ENCODE results near the gene STARD3.

Gene STARD3

GRCh38 chr17:39604911-39605491 lies 31.9 kb upstream of the STARD3 start:
- DNase-seq, result no peak

GRCh38 chr17:39605492-39606433 lies 31.2 kb upstream of the STARD3 start:
- DNase-seq, result peak; percentile 39

GRCh38 chr17:39606434-39607056 lies 30.4 kb upstream of the STARD3 start:
- no peak for DNase-seq

GRCh38 chr17:39607057-39607850 lies 29.7 kb upstream of the STARD3 start:
- no peak for DNase-seq

DNA sequence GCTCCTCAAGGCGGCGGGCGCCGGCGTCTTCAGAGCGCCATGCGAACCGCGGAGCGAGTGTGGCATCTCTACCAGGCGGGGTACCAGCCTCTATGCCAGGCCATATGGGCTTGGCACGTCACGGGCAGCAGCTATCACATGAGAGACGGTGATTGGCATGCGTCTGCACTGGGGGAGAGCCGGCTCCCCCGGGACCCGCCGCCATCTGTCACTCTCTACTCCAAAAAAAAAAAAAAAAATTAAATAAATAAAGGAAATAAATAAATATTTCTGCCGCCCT lies 29.2 kb upstream of the STARD3 start, which contains the start of gene NEUROD2:
Gene NEUROD2, minus strand, starts transcription at position 70 of the 280 bp plus-strand sequence. CDS start 1,321 bp downstream, outside the sequence.
- no peak for DNase-seq

- no peak for DNase-seq
Observed at GRCh38 chr17:39608142-39608981, 28.6 kb upstream of the STARD3 start.

GRCh38 chr17:39609416-39610025 lies 27.4 kb upstream of the STARD3 start:
- DNase-seq, result no peak

DNA sequence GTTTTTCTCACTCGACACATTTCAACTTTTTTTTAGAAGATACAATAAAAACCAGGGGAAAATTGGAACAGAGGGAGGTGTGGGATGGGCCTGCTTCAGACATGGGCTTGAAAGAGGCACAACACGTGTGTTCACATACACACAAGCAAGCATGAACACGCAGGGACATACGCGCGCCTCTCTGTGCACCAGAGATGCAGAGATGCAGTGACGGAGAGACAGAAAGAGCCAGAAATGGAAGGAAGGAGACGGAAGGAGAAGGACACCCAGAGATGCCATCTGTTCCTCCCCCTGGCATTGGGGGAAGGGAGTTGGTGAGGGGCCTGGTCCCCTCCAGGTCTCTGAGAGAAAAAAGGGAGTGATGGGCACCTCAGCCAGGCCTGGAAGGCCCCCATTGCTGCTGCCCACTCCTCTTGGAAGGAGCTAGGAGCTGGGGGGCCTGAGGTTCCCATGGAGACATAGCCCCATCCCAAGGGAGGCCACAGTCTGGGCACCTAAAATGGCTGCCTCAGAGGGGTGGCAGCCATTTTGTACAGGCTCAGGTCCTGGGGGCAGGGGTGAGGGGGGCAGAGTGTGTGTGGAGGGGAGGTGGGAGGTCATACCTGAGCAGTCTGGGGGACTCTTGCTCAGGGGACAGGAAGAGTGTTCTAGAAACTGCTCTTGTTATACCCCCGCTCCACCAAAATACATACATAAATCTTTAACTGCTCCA lies 25.4 kb upstream of the STARD3 start:
- no peak for DNase-seq

DNA sequence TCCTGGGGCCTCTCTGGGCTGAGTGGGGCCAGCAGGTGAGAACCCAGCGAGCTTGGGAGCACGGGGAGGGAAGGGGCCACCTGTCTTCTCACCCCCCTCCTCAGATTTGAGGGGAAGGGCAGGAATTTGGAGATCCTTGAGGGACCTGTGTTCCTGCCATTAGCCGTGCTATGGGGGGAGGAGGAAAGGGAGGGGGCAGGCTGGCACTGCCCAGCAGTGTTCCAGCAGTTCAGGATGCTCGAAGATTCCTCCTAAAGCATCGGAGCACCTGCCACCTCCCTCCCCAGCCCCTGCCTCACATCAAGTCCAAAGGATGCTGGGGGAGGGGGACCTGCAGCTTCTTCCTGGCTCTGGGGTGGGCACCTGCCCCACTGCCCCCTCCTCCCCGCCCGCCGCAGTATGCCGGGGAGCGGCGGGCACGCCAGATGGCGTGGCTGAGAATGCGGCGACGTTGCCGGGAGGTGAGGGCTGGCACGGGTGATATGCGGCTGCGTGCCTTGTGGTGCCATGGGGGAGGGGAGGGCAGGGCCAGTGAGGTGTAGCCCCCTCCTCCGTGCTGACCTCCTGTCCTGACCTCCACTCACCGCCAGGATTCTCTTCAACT lies 24.6 kb upstream of the STARD3 start:
- no peak for DNase-seq

DNA sequence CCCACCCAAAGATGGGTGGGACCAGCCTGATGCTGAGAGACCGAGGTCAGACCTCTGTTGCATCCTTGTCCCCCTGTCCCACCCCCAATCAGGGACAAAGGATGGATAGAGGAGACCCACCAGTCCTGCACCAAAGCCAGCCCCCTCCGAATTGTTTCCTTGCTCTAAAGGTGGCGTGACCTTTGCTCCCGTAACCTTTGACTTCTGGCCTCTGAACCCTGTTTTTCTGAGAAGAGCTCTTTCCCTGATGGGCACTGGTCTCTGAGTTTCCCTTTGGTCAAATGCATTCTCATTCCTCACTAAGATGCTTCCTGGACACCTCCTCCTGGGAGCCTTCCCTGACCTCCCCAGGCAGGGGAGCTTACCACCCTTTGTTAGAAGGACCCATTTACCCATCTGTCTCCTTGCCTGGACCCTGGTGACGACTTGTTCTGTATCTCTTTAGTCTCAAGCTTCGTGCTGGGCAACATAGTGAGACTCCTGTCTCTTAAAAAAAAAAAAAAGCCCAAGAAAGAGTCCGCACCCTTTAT lies 23.9 kb upstream of the STARD3 start:
- DNase-seq, result no peak

DNA sequence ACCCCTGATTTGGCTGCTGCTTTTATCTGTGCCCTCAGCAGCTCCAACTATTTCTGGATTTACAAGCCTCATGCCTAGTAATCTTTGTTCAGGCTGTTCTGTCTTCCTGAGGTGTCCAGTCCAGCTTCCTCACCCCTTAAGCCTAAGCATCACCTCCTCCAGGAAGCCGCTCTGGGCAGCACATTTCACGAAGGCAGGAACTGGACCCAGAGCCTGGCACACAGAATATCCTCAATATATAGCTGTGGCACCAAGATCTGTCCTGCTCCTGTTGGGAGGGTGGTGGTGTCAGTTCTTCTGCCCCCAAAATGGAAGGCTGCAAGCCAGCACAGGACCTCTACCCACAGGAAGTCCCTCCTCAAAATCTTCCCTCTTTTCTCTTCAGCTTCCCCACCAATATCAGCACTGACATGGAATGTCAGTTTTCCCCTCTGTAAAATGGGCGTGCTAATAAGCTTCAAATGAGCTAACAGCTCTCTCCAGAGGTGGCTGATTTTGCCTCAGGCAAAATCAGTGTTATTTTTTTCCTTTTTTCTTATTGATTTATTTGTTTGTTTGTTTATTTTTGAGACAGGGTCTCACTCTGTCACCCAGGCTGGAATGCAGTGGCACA lies 22.3 kb upstream of the STARD3 start:
- DNase-seq, result no peak

- DNase-seq, result no peak
Observed at GRCh38 chr17:39615434-39615833, 21.5 kb upstream of the STARD3 start.

DNA sequence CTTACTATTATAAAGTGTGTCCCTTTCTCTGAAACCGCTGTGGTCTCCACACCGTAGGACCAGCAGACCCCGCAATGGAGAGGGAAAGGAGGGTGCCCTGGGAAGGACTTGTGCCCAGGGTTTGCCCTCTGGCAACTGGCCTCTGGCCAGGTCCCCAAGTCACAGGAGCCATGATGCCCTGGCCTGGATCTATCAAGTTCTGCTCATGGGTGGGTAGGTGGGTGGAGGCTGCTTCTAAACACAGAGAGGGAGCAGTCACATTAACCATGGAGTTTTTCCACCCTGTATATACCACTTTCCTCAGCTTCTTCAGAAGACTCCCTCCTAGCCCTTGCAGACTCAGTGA lies 19.9 kb upstream of the STARD3 start:
- no peak for DNase-seq

DNA sequence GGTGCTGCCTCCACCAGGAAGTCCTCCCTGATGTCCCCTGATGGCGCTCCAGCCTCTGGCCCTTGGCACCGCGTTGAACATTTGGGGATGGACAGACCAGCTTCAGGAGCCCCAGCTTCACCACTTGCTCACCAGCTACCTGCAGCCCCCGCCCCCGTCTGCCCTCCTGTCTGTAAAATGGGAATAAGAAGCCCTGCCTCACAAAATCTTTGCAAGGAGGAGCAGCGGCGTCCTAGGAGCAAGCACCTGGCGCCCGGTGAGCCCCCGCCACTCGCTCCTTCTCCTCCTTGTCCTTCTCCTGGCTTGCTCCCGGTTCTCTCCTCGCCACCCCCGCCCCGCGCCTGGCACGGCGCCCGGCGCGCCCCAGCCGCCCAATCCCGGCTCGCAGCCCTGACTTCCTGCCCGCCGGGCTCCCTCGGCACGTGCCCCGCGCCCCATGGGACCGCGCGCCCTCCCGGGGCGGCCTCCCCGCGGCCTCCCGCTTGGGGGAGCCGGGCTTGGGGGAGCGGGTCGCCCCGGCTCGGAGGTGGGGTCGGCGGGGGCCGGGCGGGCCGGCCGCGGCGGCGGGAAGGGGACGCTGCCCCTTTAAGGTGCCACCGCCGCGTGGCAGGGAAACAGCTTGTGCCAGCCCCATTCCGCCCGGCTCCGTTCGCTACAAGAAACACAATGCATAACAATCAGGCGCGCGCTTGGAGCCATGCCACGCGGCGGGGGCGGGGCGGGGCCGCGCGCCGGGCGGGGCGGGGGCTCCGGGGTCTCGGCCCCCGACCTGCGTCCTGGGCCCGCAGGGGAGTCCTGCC lies 19.3 kb upstream of the STARD3 start:
- DNase-seq, result peak; percentile 70

GRCh38 chr17:39618246-39618913 lies 18.6 kb upstream of the STARD3 start:
- DNase-seq, result peak; percentile 25

DNA sequence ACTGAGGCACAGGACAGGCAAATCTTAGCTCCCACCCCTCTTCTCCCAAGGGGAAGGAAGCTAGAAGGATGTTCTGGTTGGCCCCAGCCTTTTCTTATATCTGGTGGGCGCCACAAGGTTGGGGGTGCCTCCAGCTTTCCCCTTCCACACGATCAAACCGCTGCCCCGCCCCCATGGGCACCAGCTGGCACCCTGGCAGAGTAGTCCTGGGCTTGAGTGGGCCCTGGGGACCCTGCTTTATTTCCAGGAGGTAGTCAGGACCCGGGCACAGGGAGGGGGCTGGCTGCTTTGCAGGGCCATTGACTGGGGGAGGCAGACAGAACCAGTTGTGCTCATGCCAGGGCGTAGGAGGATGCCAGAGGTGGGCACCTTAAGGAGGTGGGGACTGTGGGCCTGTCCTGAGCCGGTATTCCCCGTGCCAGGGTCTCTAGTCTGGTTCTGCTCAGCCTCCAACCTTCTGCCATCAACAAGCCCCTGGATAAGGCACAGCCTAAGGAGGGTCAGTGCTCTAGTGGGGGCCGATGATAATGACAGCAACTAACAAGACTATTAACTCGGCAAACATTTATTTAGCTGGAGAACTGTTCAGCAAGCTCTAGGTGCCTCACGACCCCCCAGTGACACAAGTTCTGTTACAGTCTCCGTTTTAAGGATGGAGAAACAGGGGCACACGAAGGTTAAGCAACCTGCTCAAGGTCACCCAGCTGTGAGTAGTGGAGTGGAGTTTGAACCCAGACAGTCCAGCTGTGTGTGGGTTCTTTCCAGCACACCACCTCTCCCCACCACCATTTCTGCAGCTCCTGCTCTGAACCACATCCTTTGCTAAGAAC lies 17.8 kb upstream of the STARD3 start:
- no peak for DNase-seq

DNA sequence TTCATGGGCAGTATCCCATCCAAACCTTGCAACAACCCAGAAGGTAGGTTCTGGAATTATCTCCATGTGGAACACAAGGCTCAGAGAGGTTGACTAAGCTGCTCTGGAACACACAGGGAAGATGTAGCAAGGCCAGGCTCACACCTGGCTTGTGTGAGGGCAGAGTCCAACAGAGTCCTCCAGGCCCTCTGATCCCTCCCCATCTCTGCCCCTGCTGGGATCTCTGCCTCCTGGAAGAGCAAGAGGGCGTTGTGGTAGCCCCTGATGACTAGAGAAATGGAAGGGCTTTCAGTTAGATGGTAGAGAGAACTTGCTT lies 17.2 kb upstream of the STARD3 start:
- no peak for DNase-seq
